WERI-Rb-1 (cell line): ENCODE results near the gene PLCH2.

Source experiments
- DNase-seq: peaks from one replicate; pipeline ENCODE4 v3.0.0-alpha.2; 2020
- H3K27ac ChIP-seq: fragments of 250-450 bp; sonication (Bioruptor Pico); 2 replicates; pipeline ENCODE4 v1.5.1; 2020; ENCODE audit warnings: mild to moderate bottlenecking, moderate library complexity
- H3K27me3 ChIP-seq: fragments of 250-450 bp; sonication (Bioruptor Pico); 2 replicates; pipeline ENCODE4 v1.5.1; 2021; ENCODE audit warnings: mild to moderate bottlenecking, low read depth, moderate library complexity; ENCODE audit not compliant: insufficient read depth, severe bottlenecking
- H3K36me3 ChIP-seq: fragments of 250-450 bp; sonication (Bioruptor Pico); 2 replicates; pipeline ENCODE4 v1.5.1; 2020; ENCODE audit warnings: mild to moderate bottlenecking, moderate library complexity
- H3K4me3 ChIP-seq: 2 replicates; pipeline ENCODE4 v1.5.1; 2011; ENCODE audit warnings: low read depth, mild to moderate bottlenecking, control low read depth, low read length
- H3K9me3 ChIP-seq: fragments of 250-450 bp; sonication (Bioruptor Pico); 2 replicates; pipeline ENCODE4 v1.5.1; 2021; ENCODE audit warnings: mild to moderate bottlenecking, moderate library complexity; ENCODE audit not compliant: severe bottlenecking
- TF ChIP-seq, protein P1 (sequence below): IDR thresholded peaks from 2 replicates; pipeline ENCODE4 v1.5.1; 2011; ENCODE audit warnings: low read depth, mild to moderate bottlenecking, control low read depth, inconsistent platforms, low read length

Gene PLCH2

DNA sequence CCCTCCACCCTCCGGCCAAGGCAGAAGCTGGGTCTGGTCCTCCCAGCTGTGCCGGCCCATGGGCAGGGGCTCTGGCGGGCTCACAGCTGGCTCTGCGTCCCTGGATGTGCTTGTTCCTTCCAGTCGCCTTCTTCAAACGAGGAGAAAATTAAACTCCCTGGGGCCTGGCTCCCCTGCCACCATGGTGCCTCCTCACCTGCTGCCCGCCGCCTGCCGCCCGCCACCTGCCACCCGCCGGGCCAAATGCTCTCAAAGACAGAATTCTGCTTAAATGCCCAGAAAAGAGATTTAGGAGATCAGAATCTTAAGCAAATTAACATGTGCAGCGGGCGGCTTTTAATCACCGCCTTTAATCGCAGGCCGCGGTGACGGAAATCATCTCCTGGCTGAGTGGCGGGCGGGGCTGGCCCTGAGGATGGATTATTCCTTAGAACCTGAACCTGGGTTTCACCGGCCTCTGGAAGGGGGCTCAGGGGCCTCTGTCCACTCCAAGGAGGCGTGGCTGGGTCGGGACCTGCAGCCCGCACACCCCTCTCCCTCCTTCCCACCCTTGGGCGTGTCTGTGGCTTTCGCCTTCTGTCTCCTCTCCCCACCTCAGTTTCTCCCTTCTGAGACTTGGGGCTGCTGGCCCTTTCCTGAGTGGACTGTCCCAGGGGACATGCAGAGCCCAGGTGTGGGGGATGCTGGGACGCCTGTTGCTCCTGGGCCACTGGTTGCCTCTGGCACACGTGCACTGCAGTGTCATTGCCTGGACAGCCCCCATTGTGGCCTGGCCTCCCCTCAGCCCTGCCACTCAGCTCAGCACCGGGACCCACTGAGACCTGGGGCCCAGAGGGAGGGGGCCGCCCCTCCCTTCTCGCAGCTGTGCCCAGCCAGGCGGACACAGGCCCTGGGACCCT, 10.5 kb upstream of the PLCH2 start:
- peak; percentile 76 for DNase-seq
- no peaks in the 10 kb centered on the region for H3K9me3 ChIP-seq
- peak overlapping the region; percentile 98 for H3K27ac ChIP-seq
- H3K4me3 ChIP-seq: no peak overlapping the region
- peaks cover 6% of the 10 kb centered on the region for H3K36me3 ChIP-seq
- H3K27me3 ChIP-seq: no peaks in the 10 kb centered on the region
- TF ChIP-seq, protein P1, sequence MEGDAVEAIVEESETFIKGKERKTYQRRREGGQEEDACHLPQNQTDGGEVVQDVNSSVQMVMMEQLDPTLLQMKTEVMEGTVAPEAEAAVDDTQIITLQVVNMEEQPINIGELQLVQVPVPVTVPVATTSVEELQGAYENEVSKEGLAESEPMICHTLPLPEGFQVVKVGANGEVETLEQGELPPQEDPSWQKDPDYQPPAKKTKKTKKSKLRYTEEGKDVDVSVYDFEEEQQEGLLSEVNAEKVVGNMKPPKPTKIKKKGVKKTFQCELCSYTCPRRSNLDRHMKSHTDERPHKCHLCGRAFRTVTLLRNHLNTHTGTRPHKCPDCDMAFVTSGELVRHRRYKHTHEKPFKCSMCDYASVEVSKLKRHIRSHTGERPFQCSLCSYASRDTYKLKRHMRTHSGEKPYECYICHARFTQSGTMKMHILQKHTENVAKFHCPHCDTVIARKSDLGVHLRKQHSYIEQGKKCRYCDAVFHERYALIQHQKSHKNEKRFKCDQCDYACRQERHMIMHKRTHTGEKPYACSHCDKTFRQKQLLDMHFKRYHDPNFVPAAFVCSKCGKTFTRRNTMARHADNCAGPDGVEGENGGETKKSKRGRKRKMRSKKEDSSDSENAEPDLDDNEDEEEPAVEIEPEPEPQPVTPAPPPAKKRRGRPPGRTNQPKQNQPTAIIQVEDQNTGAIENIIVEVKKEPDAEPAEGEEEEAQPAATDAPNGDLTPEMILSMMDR: no peak

DNA sequence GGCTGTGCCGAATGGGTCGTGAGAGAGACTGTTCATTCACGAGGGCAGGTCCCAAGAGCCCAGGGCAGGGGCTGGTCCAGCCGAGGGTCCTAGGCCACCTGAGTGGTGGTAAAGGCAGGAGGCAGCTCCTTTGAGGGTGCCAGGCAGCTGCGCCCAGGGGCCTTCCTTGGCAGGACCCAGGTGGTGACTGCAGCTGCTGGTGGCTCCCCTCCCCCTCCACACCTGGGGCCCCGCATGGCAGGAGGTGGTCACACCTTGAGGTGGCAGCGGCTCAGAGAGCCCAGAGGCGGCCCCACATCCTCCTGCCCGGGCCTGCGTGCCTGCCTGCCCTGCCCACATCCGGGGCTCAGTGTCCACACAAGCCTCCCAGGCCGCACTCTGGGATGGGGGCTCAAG, 9.8 kb upstream of the PLCH2 start:
- Histone ChIP-seq H3K9me3 (no peaks in the 10 kb centered on the region), H3K27ac (peak overlapping the region; percentile 98), H3K27me3 (no peaks in the 10 kb centered on the region), H3K36me3 (peaks cover 6% of the 10 kb centered on the region), H3K4me3 (no peak overlapping the region)
- TF ChIP-seq, protein P1: no peak
- no peak for DNase-seq

GRCh38 chr1:2466958-2467554, 9.0 kb upstream of the PLCH2 start:
- Histone ChIP-seq H3K27ac (peak overlapping the region; percentile 98), H3K36me3 (peaks cover 6% of the 10 kb centered on the region), H3K4me3 (peak overlapping the region; percentile 76), H3K27me3 (no peaks in the 10 kb centered on the region), H3K9me3 (no peaks in the 10 kb centered on the region)
- TF ChIP-seq, protein P1: 0 out of 2 replicates have a peak, but pooled peaks have one; percentile 8
- peak; percentile 64 for DNase-seq

GRCh38 chr1:2468041-2468472, 8.0 kb upstream of the PLCH2 start:
- Histone ChIP-seq H3K36me3 (peaks cover 8% of the 10 kb centered on the region), H3K27ac (peak overlapping the region; percentile 98), H3K9me3 (no peaks in the 10 kb centered on the region), H3K27me3 (no peaks in the 10 kb centered on the region), H3K4me3 (peak overlapping the region; percentile 76)
- DNase-seq: no peak
- TF ChIP-seq, protein P1: no peak

DNA sequence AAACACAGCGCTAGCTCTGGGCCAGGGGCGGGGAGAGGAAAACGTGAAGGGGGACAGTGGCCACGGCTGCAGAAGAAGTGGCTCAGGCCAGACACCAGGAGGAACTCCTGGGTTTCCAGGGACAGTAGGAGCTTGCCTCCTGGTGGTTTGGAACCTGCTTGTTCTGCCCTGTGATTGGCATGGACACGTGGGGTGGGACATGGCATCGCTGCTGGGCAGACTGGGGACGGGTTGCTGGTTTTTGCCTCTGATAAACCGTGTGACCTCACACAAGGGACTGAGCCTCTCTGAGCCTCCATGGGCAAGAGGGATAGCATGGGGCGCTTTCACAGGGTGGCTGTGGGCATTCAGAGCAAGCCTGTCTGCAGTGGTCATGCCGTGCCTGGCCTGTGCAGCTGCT, 7.5 kb upstream of the PLCH2 start:
- TF ChIP-seq, protein P1: 0 out of 2 replicates have a peak, but pooled peaks have one; percentile 10
- no peak for DNase-seq
- H3K27me3 ChIP-seq: no peaks in the 10 kb centered on the region
- H3K36me3 ChIP-seq: peaks cover 8% of the 10 kb centered on the region
- H3K9me3 ChIP-seq: no peaks in the 10 kb centered on the region
- peak overlapping the region; percentile 76 for H3K4me3 ChIP-seq
- H3K27ac ChIP-seq: peak overlapping the region; percentile 98
